ENCODE measurements around the gene MPP3.

DNA sequence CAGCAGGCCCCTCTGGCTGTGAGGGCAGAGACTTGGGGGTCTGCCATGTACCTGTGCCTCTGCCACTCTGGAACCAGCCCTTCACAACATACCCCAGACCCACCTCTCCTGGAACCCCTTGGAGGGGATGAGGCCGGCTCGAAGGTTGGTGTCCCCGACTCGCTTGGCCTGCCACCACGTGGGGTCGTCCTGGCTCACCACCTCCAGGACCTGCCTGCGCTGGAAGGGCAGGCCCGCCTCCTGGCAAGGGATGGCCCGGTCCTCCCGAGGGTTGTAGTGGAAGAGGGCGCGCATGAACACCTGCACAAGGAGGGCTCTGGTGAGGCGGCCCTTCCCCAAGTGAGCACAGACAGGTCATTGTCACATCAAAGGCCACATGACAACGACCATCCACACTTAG is 12.2 kb downstream of the MPP3 start:
- TF ChIP-seq POLR2AphosphoS5 (IDR thresholded peaks at IDR 0.05; ENCODE audit: borderline replicate concordance, low read depth, low read length) (no peak), EZH2 (IDR thresholded peaks at IDR 0.05) (no peak), FOXP2 (optimal IDR thresholded peaks at IDR 0.05; ENCODE audit: control extremely low read depth, extremely low read length, insufficient read depth) (no peak)

All from SK-N-MC (cell line).